HL-60 (cell line): Measurements from ENCODE around the gene PRSS56.

Experiments used
- DNase-seq, 2 experiments: peaks; one replicate each; pipeline ENCODE4 v3.0.0-alpha.2; 2010 to 2020; ENCODE audit warnings: low read depth in 1 of 2, low spot score in 1 of 2
- H3K27ac ChIP-seq: fragments of 250-450 bp; sonication (Bioruptor Pico); replicated peaks from 2 replicates; pipeline ENCODE4 v1.5.1; 2020; ENCODE audit warnings: mild to moderate bottlenecking, moderate library complexity
- H3K27me3 ChIP-seq: fragments of 250-450 bp; sonication (Bioruptor Pico); 2 replicates; pipeline ENCODE4 v1.5.1; 2021; ENCODE audit warnings: mild to moderate bottlenecking, moderate library complexity; ENCODE audit not compliant: insufficient read depth, poor library complexity, severe bottlenecking
- H3K4me3 ChIP-seq: replicated peaks from 2 replicates; pipeline ENCODE4 v1.5.1; 2011; ENCODE audit warnings: mild to moderate bottlenecking, control low read depth, low read length; ENCODE audit not compliant: insufficient read depth
- CTCF ChIP-seq: IDR thresholded peaks from one replicate; pipeline ENCODE4 v1.5.1; 2011; ENCODE audit warnings: low read length, control low read depth, inconsistent platforms; ENCODE audit not compliant: insufficient read depth
- GABPA ChIP-seq: IDR thresholded peaks from 2 replicates; pipeline ENCODE4 v1.6.1; 2012; ENCODE audit warnings: low read depth
- POLR2AphosphoS5 ChIP-seq: IDR thresholded peaks from 2 replicates; pipeline ENCODE4 v1.6.1; 2012; ENCODE audit warnings: low read depth
- REST ChIP-seq: IDR thresholded peaks from 2 replicates; pipeline ENCODE4 v1.6.1; 2012; ENCODE audit warnings: low read depth; ENCODE audit not compliant: insufficient replicate concordance
- SPI1 ChIP-seq: IDR thresholded peaks from 2 replicates; pipeline ENCODE4 v1.6.1; 2012; ENCODE audit warnings: low read depth, mild to moderate bottlenecking, borderline replicate concordance

Gene PRSS56

GRCh38 chr2:232520489-232520888, 301 bp downstream of the PRSS56 start:
- H3K27me3 ChIP-seq: peaks cover 25% of the 10 kb centered on the region

GRCh38 chr2:232521098-232521497, 910 bp downstream of the PRSS56 start:
- H3K27me3 ChIP-seq: peaks cover 25% of the 10 kb centered on the region
- TF ChIP-seq REST (no peak), SPI1 (no peak), POLR2AphosphoS5 (no peak), CTCF (no peak), GABPA (no peak)

More at GRCh38 chr2:232520489-232520888, 301 bp downstream of the PRSS56 start:
- H3K4me3 ChIP-seq: no peak overlapping the region
- TF ChIP-seq POLR2AphosphoS5 (no peak), GABPA (no peak), REST (no peak), CTCF (no peak), SPI1 (no peak)
- H3K27ac ChIP-seq: no peak overlapping the region
- DNase-seq: no peak

GRCh38 chr2:232521959-232522622, 1.9 kb downstream of the PRSS56 start:
- Histone ChIP-seq H3K27ac (no peak overlapping the region), H3K4me3 (no peak overlapping the region; the same call in 1 of the 2 replicates), H3K27me3 (peaks cover 25% of the 10 kb centered on the region)
- TF ChIP-seq POLR2AphosphoS5: no peak
- TF ChIP-seq CTCF: peak; percentile 20
- DNase-seq: peak in 1 of 2 experiments; percentile 17

More at GRCh38 chr2:232521098-232521497, 910 bp downstream of the PRSS56 start:
- no peak overlapping the region for H3K27ac ChIP-seq
- no peak overlapping the region for H3K4me3 ChIP-seq
- DNase-seq: no peak
